ENCODE data around the gene STYXL2. TPM values are rescaled to one million over a fixed set of nuclear protein-coding genes. Genes with fewer than 3 reads are reported as not detected.

The STYXL2 gene
- total RNA-seq, 1 donor from 2014 or later = not detected

DNA sequence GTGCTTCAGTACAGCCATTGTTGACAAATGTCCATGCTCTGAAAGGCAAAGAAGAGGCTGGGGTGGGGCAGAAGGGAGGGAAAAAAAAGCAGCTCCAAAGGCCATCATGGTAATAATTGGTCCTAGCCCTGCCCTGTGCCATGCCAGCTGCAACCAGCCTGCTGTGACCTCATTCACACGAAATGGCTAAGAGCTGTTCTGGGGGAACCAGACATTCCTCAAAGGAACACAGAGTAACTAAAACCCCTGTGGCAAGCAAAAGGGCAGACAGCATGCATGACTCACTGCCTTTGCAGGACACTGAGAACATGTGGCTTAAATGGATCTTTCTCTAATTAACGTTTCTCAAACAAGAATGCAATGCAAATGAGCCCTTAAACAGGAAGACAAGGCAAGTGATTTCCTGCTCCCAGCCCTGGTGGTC is 42.3 kb downstream of the STYXL2 start:
- intact Hi-C loops (cut with micrococcal nuclease) = no loop called here
- no peak for DNase-seq (ENCODE audit: low spot score)
- H3K9me3 Mint-ChIP-seq = no peaks in the 10 kb centered on the region
- H3K36me3 Mint-ChIP-seq (ENCODE audit: low read depth) = no peaks in the 10 kb centered on the region
- H3K4me1 Mint-ChIP-seq (ENCODE audit: low read depth) = no peaks in the 10 kb centered on the region
- peaks cover 43% of the 10 kb centered on the region for H3K27me3 Mint-ChIP-seq (ENCODE audit: low read depth)
- no peak overlapping the region for H3K27ac Mint-ChIP-seq
- no peak overlapping the region for H3K4me3 Mint-ChIP-seq (ENCODE audit: low read depth)

DNA sequence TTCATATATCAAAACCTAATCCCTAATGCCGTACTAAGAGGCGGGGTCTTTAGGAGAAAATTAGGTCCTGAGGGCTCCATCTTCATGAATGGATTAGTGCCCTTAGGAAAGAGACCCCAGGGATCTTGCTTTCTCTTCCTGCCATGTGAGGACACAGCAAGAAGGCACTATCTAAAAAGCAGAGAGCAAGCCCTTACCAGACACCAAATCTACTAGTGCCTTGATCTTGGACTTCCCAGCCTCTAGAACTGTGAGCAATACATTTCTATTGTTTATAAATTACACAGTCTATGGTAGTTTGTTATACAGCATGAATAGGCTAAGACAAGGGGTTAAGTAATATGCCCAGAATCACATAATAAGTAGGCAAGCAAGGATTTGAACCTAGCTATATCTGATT is 42.9 kb downstream of the STYXL2 start:
- no peaks in the 10 kb centered on the region for H3K9me3 Mint-ChIP-seq
- H3K27ac Mint-ChIP-seq = no peak overlapping the region
- no peaks in the 10 kb centered on the region for H3K36me3 Mint-ChIP-seq (ENCODE audit: low read depth)
- intact Hi-C loops (cut with micrococcal nuclease) = no loop called here
- no peak overlapping the region for H3K4me3 Mint-ChIP-seq (ENCODE audit: low read depth)
- no peaks in the 10 kb centered on the region for H3K4me1 Mint-ChIP-seq (ENCODE audit: low read depth)
- no peak for DNase-seq (ENCODE audit: low spot score)
- peaks cover 40% of the 10 kb centered on the region for H3K27me3 Mint-ChIP-seq (ENCODE audit: low read depth)

DNA sequence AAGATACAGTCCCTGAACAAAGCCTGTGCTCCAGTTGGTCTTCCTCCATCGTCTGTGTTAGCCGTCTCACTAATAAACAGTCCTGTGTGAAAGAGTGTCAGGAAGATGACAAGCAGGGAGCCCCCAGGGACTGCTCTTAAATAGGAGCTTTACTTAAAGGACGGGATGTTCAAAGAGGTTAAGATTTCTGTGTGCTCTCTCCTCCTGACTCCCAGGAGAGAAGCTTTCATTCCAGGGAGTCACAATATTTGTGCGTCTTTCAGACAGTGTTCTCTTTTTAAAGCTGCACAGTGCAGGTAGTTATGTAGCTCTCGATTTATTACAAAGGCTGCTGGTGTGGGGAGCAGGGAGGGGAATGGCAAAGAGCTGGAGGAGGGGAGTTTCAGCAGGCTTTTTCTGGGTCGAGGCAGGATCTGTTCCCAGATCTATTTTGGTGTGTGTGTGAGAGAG is 43.5 kb downstream of the STYXL2 start:
- Mint-ChIP-seq H3K4me3 (ENCODE audit: low read depth) (no peak overlapping the region), H3K36me3 (ENCODE audit: low read depth) (no peaks in the 10 kb centered on the region), H3K27me3 (ENCODE audit: low read depth) (peaks cover 44% of the 10 kb centered on the region), H3K27ac (no peak overlapping the region), H3K9me3 (no peaks in the 10 kb centered on the region), H3K4me1 (ENCODE audit: low read depth) (no peaks in the 10 kb centered on the region)
- intact Hi-C loops (cut with micrococcal nuclease) = no loop called here
- DNase-seq (ENCODE audit: low spot score) = no peak

DNA sequence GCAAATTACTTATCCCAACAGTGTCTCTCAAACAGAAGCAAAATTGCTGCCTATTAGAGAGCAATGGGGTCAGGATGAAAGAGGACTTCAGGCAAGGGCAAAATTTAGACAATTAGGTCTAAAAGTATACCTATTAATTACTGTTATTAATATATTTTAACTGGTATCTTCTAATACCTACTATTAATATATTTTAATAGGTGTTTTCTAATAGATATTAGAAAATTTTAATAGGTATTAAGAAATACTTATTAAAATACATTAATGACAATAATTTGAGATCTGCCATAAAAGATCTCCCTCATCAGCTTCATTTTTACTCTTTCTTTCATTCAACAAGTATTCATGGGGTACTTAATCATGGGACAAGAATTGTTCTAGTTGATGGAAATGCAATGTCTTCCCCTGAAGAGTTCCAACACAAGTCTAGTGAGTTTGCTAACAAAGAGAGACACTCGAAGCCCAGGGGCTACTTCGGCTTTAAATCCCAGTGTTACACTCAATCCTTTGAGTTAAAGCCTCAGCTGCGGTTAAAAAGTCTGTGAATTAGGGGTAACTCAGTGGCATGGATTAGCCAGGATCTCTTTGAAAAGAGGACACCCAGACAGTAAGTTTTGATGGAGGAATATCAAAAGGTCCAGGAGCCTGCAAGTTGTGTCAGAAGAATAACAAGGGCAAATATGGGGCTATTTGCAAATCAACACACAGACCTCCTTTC is 44.1 kb downstream of the STYXL2 start:
- Mint-ChIP-seq H3K4me1 (ENCODE audit: low read depth) (no peaks in the 10 kb centered on the region), H3K36me3 (ENCODE audit: low read depth) (no peaks in the 10 kb centered on the region), H3K27ac (no peak overlapping the region), H3K4me3 (ENCODE audit: low read depth) (no peak overlapping the region), H3K27me3 (ENCODE audit: low read depth) (peaks cover 44% of the 10 kb centered on the region), H3K9me3 (no peaks in the 10 kb centered on the region)
- DNase-seq (ENCODE audit: low spot score) = no peak
- intact Hi-C loops (cut with micrococcal nuclease) = no loop called here

DNA sequence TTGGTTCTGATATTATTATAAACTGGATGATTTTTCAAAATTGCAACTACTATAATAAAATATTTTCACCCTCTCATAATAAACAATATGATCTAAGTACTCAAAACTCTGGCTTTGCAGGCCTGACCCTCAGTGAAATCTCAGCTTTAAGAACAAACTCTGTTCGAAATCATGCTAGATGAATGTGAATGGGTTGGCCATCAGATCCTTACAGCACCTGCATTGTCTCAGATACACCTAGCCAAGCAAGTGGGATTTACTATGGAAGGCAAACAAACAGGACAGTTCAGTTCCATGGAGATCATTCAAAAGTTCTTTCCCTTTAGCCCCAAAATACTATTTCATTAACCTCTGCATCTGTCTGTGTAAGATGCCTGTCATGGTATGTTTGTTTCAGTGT is 44.8 kb downstream of the STYXL2 start:
- Mint-ChIP-seq H3K36me3 (ENCODE audit: low read depth) (no peaks in the 10 kb centered on the region), H3K4me1 (ENCODE audit: low read depth) (no peaks in the 10 kb centered on the region), H3K27me3 (ENCODE audit: low read depth) (peaks cover 44% of the 10 kb centered on the region), H3K27ac (no peak overlapping the region), H3K4me3 (ENCODE audit: low read depth) (no peak overlapping the region), H3K9me3 (no peaks in the 10 kb centered on the region)
- intact Hi-C loops (cut with micrococcal nuclease) = no loop called here
- no peak for DNase-seq (ENCODE audit: low spot score)

DNA sequence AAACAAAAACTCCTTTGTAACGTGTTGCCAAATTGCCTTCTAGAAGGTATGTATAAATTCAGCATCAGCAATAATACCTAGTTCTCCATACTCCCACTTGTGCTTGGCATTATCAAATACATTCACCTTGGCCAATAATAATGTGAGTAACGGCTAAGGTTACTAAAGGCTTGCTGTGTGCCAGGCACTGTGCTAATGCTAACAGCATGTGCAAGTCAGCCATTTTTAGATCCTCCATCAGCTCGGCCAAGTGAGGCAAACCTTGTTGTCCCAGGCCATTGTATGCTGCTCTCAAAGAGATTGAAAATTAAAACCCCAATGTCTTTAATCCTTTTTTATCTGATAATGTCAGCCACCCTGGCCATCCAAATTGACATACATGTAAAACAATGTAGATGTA is 48.1 kb downstream of the STYXL2 start:
- Mint-ChIP-seq H3K27me3 (ENCODE audit: low read depth) (peaks cover 35% of the 10 kb centered on the region), H3K27ac (no peak overlapping the region), H3K36me3 (ENCODE audit: low read depth) (no peaks in the 10 kb centered on the region), H3K4me1 (ENCODE audit: low read depth) (no peaks in the 10 kb centered on the region), H3K9me3 (no peaks in the 10 kb centered on the region), H3K4me3 (ENCODE audit: low read depth) (no peak overlapping the region)
- no peak for DNase-seq (ENCODE audit: low spot score)
- intact Hi-C loops (cut with micrococcal nuclease) = no loop called here

Other genes with a start within 250 kb of the STYXL2 start
- gene TADA1, start 217.8 kb upstream of the STYXL2 start, total RNA-seq = 15.3 and 16.0 TPM in 2 replicates
- 18.5 and 22.8 TPM in 2 replicates for gene ILDR2, start 118.5 kb upstream of the STYXL2 start, total RNA-seq
- gene MAEL, start 104.8 kb upstream of the STYXL2 start, total RNA-seq = not detected in 2 replicates
- 0.09 TPM in 1 of 2 replicates, not detected in the other for gene GPA33, start 3.7 kb upstream of the STYXL2 start, total RNA-seq
- 21.3 and 21.9 TPM in 2 replicates for gene POU2F1, start 126.8 kb downstream of the STYXL2 start, total RNA-seq

Data from activated T-helper 2 cell treated with anti-CD3 and anti-CD28 coated beads, Interferon-gamma antibody, Interleukin-2, Interleukin-4, amounts not matched to agents 10 μg/mL and 5 μg/mL and 100 μg/mL, durations not matched to agents 14 hours and 24 hours and 36 hours (primary cell).